T47D (cell line): ENCODE measurements around the gene CDC20.
A peak's percentile ranks its signal among the peaks of the same experiment; 100 is the strongest.

Experiments
- DNase-seq, 2 experiments: peaks; one replicate each; pipeline versions ENCODE4 v3.0.0 to v3.0.0-alpha.2; 2011 to 2012; ENCODE audit warnings: low read depth in 1 of 2, low spot score in 1 of 2
- JUND ChIP-seq: IDR thresholded peaks from 2 replicates; pipeline ENCODE4 v1.6.1; 2012; ENCODE audit warnings: low read depth
- in situ Hi-C: cut with HindIII; loops from 2 replicates; pipeline ENCODE4 v1.10.0; 2016; ENCODE audit warnings: low sequenced_read_pairs, low pct_unique_long_range_greater_than_20kb

CDC20 gene

DNA sequence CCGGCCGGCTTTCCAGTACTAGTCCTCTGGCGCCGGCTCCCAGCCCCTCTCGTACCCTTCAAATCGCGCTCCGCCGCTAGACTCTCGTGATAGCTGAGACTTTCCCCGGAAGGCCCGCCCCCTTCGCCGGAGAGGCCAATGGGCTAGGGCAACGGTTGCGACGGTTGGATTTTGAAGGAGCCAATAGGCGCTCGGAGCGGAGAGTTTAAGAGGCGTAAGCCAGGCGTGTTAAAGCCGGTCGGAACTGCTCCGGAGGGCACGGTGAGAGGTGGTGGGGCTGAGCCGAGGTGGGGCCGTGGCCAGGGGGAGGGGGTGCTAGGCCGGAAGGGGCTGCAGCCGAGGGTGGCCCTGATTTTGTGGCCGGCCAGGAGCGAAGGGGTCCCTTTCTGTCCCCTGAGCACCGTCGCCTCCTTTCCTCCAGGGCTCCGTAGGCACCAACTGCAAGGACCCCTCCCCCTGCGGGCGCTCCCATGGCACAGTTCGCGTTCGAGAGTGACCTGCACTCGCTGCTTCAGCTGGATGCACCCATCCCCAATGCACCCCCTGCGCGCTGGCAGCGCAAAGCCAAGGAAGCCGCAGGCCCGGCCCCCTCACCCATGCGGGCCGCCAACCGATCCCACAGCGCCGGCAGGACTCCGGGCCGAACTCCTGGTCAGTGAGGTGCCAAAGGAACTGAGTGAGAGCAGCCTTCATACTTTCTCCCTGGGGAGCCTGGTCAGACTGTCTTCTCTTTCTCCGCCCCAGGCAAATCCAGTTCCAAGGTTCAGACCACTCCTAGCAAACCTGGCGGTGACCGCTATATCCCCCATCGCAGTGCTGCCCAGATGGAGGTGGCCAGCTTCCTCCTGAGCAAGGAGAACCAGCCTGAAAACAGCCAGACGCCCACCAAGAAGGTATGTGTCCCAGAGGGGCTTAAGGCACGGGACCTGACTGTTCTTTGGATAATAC, at the start of gene CDC20:
Gene CDC20 (plus strand): TSS at position 236 of the 948 bp plus-strand sequence. CDS start 235 bp downstream, at position 471.
- no peak for TF ChIP-seq JUND
- in situ Hi-C loops, result no loop called here

DNA sequence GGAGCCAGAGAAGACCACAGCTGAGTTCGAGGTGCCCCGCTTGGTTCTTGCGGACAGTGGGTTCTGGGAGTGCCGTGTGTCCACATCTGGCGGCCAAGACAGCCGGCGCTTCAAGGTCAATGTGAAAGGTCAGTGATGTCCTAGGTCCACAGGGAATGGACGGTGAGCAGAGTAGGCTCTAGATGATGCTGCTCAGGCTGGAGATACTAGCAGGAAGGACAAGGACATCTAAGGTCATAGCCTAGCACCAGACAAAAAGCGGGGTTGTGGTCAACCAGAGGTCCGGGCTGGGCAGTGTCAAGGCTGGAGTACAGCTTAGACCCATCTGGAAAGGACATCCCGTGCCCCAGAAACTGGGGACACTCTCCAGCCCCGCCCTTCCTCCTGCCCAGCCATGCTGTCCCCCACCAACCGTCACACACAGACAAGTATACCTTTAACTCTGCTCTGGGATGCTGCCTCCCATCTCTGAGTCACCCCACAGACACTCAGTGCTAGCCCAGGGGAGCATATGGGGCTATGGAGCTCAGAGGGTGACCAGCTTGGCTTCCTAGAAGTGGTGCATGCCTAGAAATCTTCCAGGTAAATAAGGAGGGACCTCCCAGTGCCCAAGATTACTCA, 49.3 kb upstream of the CDC20 start:
- TF ChIP-seq JUND, result no peak
- in situ Hi-C loops, result no loop called here
- DNase-seq, result no peak

More for the DNA sequence above, at the start of gene CDC20:
- DNase-seq, result peak; percentile 73 to 97

DNA sequence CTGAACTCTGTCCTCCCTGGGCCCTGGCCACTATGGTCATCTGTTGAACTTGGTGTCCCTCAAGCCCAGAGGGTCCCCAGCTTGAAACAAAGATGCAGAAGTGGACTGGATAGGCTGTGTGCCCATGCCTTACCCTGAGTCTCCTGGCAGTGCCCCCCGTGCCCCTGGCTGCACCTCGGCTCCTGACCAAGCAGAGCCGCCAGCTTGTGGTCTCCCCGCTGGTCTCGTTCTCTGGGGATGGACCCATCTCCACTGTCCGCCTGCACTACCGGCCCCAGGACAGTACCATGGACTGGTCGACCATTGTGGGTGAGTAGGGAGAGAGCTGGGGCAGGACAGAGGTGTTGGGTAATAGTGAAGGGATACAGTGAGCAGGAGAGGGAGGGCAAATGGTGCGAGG, 47.3 kb upstream of the CDC20 start:
- in situ Hi-C loops, result no loop called here
- TF ChIP-seq JUND, result no peak
- no peak for DNase-seq

DNA sequence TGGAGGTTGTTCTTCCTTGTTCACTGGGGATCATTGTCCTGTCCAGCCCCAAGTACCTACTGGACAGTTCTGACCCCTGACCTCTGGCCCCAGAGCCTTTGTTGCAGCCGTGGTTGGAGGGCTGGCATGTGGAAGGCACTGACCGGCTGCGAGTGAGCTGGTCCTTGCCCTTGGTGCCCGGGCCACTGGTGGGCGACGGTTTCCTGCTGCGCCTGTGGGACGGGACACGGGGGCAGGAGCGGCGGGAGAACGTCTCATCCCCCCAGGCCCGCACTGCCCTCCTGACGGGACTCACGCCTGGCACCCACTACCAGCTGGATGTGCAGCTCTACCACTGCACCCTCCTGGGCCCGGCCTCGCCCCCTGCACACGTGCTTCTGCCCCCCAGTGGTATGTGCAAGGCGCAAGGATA, 46.6 kb upstream of the CDC20 start:
- no peak for DNase-seq
- in situ Hi-C loops, result no loop called here
- TF ChIP-seq JUND, result no peak

DNA sequence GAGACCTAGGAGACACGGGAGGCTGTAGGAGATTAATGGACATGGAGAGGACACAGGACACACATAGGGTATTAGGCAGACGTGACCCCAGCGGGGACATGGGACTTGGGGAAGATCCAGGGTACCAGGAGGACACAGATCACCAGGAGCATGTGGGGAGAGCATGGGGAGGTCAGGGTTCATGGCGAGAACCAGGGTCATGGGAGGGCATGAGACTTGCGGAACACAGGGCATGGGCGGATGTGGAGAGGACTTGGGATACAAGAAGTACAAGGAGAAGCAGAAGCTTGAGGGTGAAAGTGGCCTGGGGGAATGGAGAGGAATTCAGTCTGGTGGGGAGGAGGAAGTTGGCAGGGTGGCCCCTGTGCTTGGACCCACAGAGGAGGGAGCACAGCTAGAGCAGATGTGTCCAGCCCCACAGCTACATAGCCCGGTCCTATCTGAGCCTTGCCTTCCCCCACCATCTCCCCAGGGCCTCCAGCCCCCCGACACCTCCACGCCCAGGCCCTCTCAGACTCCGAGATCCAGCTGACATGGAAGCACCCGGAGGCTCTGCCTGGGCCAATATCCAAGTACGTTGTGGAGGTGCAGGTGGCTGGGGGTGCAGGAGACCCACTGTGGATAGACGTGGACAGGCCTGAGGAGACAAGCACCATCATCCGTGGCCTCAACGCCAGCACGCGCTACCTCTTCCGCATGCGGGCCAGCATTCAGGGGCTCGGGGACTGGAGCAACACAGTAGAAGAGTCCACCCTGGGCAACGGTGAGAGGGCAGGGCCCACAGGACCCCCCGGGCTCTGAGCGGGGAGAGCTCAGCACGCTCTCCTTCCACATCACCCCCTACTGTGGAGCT, 45.9 kb upstream of the CDC20 start:
- DNase-seq, result no peak
- in situ Hi-C loops, result no loop called here
- TF ChIP-seq JUND, result no peak

DNA sequence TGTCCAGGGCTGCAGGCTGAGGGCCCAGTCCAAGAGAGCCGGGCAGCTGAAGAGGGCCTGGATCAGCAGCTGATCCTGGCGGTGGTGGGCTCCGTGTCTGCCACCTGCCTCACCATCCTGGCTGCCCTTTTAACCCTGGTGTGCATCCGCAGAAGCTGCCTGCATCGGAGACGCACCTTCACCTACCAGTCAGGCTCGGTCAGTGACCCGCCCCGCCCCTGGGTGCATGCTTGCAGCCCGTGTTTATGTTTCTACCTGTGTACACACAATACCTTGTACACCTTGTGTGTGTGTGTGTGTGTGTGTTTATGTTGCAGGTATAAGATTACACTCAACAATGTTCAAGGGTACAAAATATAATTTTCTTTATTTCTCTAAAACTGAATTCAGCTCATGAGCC, 45.0 kb upstream of the CDC20 start:
- peak in 1 of 2 experiments; percentile 44 for DNase-seq
- TF ChIP-seq JUND, result no peak

DNA sequence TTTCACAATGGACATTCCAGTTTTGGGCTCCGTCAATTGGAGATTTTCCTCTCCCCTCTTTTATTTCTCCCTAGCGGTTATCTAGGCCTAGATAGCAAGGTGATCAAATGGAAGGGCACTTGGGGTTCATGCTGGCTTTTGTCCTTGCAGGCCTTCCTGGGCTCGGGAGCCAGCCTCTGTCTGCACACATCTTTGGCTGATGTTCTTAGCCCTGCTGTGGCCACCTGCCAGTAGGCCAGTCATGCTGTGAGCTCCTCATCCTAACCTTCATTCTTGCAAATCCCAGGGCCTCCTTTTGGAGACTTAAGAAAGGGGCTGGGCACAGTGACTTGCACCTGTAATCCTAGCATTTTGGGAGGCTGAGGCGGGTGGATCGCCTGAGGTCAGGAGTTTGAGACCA, 44.5 kb upstream of the CDC20 start:
- TF ChIP-seq JUND, result no peak
- DNase-seq, result no peak
- in situ Hi-C loops, result no loop called here

More for the DNA sequence above, 45.0 kb upstream of the CDC20 start:
- in situ Hi-C loops, result no loop called here

DNA sequence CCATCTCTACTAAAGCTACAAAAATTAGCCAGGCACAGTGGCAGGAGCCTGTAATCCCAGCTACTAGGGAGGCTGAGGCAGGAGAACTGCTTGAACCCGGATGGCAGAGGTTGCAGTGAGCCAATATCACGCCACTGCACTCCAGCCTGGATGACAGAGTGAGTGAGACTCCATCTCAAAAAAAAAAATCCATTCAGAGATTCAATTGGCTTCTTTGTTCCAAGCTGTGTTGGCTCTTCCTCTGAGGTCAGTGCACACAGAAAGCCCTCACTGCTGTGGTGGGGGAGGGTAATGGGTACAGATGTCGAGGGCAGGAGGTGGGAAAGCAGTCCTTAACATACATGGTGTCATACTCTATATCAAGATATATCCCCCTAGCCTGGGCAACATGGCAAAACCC, 43.3 kb upstream of the CDC20 start:
- DNase-seq, result no peak
- no peak for TF ChIP-seq JUND
- in situ Hi-C loops, result no loop called here

DNA sequence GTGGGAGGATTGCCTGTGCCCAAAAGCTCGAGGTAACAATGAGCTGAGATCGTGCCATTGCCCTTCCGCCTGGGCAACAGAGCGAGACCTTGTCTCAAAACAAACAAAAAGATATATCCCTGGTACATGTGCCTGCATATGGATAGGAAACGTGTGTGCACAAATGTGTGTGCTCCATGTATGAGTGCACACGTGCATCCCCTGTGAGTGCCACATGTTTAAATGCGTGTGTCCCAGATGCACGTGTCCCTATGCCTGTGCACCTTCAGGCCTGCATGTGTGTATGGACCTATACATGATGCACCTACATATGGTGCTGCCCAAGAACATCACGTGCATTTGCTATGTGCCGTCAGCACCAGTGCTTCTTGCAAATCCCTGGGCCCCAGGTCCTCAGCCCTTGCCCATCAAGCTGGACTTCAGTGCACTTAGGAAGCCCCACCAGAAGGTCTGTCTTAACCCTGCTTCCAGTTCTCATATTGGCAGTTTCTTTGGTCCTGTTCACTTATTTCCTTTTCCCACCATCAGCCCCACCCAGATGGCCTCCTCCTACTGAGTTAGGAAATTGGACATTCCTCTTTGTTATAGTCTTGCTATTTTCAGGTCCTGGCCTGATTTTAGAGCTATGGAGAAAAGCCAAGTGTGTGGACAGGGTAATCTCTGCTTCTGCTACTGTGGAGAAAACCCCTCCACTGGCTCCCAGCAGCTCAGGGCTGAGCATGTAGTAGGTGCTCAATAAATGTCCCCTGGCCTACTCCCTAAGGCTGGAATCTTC, 42.6 kb upstream of the CDC20 start:
- no peak for TF ChIP-seq JUND
- in situ Hi-C loops, result no loop called here
- no peak for DNase-seq

DNA sequence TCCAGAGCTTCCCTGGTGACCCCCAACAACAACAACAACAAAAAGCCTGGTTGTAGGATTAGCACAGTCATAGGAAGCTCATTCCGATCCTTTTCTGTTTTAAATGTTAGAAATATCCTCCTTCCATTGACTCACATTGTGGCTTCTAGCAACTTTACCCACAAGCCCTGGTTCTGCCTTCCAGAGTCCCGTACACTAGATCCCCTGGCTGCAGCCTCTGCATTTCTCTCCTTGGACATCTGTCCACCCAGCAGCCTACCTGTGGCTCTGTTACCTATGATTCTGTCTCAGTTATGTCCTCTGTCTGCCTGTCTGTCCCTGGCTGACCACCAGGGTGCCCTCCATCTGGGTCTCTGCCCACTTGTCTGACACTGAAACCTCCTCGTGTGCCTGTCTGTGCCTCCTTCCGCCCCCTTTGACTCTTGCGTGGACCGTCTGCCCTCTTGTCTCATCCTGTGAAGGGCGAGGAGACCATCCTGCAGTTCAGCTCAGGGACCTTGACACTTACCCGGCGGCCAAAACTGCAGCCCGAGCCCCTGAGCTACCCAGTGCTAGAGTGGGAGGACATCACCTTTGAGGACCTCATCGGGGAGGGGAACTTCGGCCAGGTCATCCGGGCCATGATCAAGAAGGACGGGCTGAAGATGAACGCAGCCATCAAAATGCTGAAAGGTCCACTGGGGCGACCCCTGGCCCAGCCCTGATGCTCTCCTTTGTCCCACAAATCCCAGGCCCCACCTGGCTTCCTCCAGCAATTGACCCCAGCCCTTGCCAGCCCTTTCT, 41.9 kb upstream of the CDC20 start:
- in situ Hi-C loops, result no loop called here
- TF ChIP-seq JUND, result no peak
- no peak for DNase-seq

DNA sequence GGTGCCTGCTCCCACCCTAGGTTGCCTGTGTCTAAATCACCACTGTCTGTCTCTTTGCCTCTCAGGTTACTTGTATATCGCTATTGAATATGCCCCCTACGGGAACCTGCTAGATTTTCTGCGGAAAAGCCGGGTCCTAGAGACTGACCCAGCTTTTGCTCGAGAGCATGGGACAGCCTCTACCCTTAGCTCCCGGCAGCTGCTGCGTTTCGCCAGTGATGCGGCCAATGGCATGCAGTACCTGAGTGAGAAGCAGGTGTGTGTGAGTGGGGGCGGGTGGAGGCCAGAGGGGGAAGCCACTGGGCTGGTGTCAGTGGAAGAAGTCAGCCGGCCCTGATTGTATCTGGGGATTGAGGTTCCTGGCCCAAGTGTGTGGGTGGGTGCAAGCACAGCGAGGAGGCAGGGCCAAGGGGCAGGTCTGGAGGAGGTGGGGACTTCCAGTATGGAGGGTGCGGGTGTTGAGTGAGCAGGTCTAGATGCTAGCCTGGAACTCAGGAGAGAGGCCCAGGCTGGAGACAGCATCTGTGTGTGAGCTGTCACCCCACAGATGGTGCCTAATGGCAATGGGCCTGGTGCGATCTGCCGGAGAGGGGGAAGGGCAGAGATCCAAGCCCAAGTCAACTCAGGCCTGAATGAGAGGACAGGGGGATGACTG, 40.8 kb upstream of the CDC20 start:
- TF ChIP-seq JUND, result no peak
- DNase-seq, result no peak
- in situ Hi-C loops, result no loop called here
